ENCODE results near the gene E2F3. TPM values are rescaled to one million over a fixed set of nuclear protein-coding genes. Genes with fewer than 3 reads are reported as not detected.
"Not testable (repeated sequence)": the region's sequence is repeated elsewhere in the genome, so short reads cannot be mapped to it uniquely, and the experiment has no call there.

The E2F3 gene
- total and polyA plus RNA-seq, 4 experiments from 2014 or later: 1.3 to 25.5 (median 15.2) TPM

DNA sequence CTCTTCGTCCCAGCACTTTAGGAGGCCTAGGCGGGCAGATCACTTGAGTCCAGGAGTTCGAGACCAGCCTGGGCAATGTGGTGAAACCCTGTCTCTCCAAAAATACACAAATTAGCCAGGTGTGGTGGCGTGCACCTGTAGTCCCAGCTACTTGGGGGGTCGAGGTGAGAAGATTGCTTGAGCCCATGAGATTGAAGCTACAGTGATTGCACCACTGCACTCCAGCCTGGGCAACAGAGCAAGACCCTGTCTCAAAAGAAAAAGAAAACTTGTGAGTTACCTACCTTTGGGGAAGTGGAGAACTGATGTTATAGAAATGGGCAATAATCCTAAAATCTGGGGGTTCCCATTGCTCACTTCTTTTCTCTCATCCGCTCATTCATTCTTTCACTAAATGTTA, 58.0 kb downstream of the E2F3 start:
- H3K4me1 Mint-ChIP-seq: peaks cover 3 to 12% (median 9%) of the 10 kb centered on the region in 4 donors
- no peaks in the 10 kb centered on the region for H3K27me3 Mint-ChIP-seq
- no peak overlapping the region for H3K4me3 Mint-ChIP-seq
- H3K36me3 Mint-ChIP-seq: peaks cover 9 to 16% of the 10 kb centered on the region in 2 donors
- H3K9me3 Mint-ChIP-seq: no peaks in the 10 kb centered on the region
- Histone ChIP-seq H3K27ac (ENCODE audit: low read depth, low read length) (no peak overlapping the region), H3K36me3 (ENCODE audit: insufficient read depth, low read length) (no peaks in the 10 kb centered on the region), H3K9me3 (ENCODE audit: control insufficient read depth in 1 of 2, low read length in 2 of 2) (no peaks in the 10 kb centered on the region), H3K27me3 (ENCODE audit: insufficient read depth, low read length) (no peaks in the 10 kb centered on the region), H3K4me1 (ENCODE audit: insufficient read depth, low read length) (peaks cover 12% of the 10 kb centered on the region), H3K4me3 (ENCODE audit: low read length in 2 of 2) (no peak overlapping the region)
- intact Hi-C loops (cut with micrococcal nuclease): no loop called here
- no peak for DNase-seq
- CTCF ChIA-PET (ENCODE audit: partially characterized antibody): no interaction called here
- POLR2A ChIA-PET (ENCODE audit: partially characterized antibody): no interaction called here
- H3K27ac Mint-ChIP-seq: no peak overlapping the region

DNA sequence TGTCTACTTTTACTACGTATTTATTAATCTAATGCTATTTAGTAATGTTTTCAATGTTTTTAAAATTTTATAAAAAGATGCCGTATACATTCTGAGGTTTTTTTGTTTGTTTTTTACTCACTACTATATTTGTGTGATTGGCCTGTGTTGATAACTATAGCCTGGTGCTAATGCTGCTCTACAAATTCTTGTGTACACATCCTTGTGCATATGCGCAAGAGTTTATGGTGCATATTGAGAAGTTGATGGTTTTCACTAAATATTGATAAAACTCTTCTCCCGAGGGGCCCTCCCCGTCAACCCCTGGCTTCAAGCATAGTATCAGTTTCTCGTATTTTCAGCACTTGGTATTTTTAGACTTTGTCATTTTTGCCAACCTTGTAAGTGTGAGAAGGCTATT, 59.9 kb downstream of the E2F3 start:
- ChIA-PET POLR2A (ENCODE audit: partially characterized antibody) (no interaction called here), CTCF (ENCODE audit: partially characterized antibody) (no interaction called here)
- Mint-ChIP-seq H3K27ac (no peak overlapping the region), H3K9me3 (peaks cover 0 to 2% (median 0%) of the 10 kb centered on the region in 8 donors), H3K4me1 (peaks cover 0 to 8% (median 4%) of the 10 kb centered on the region in 4 donors), H3K36me3 (peaks cover 13 to 26% of the 10 kb centered on the region in 2 donors), H3K27me3 (no peaks in the 10 kb centered on the region), H3K4me3 (no peak overlapping the region)
- intact Hi-C loops (cut with micrococcal nuclease): no loop called here
- DNase-seq: no peak
- Histone ChIP-seq H3K27ac (ENCODE audit: low read depth, low read length) (no peak overlapping the region), H3K36me3 (ENCODE audit: insufficient read depth, low read length) (no peaks in the 10 kb centered on the region), H3K9me3 (ENCODE audit: control insufficient read depth in 1 of 2, low read length in 2 of 2) (no peaks in the 10 kb centered on the region), H3K4me1 (ENCODE audit: insufficient read depth, low read length) (peaks cover 6% of the 10 kb centered on the region), H3K4me3 (ENCODE audit: low read length in 2 of 2) (no peak overlapping the region), H3K27me3 (ENCODE audit: insufficient read depth, low read length) (no peaks in the 10 kb centered on the region)

DNA sequence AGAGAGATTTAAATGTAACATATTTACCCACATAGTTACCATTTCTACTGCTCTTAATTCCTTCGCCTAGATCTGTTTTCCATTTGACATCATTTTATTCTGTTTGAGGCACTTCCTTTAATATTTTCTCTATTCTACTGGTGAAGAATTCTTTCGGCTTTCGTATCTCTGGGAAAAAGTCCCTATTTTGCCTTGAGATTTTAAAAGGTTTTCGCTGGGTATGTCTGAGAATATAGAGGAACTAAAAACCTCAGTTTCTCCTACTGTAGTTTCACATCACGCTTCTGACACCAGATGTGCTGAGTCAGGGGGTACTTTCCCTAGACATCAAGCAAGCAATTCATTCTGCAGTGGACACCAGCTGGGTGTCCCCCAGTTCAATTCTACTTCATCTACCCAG, 61.7 kb downstream of the E2F3 start:
- Histone ChIP-seq H3K9me3 (ENCODE audit: control insufficient read depth in 1 of 2, low read length in 2 of 2) (no peaks in the 10 kb centered on the region), H3K4me3 (ENCODE audit: low read length in 2 of 2) (no peak overlapping the region), H3K27ac (ENCODE audit: low read depth, low read length) (no peak overlapping the region), H3K4me1 (ENCODE audit: insufficient read depth, low read length) (peaks cover 6% of the 10 kb centered on the region), H3K36me3 (ENCODE audit: insufficient read depth, low read length) (no peaks in the 10 kb centered on the region), H3K27me3 (ENCODE audit: insufficient read depth, low read length) (no peaks in the 10 kb centered on the region)
- no peak for DNase-seq
- POLR2A ChIA-PET (ENCODE audit: partially characterized antibody): no interaction called here
- Mint-ChIP-seq H3K27ac (no peak overlapping the region), H3K9me3 (peaks cover 0 to 2% (median 0%) of the 10 kb centered on the region in 8 donors), H3K4me1 (peaks cover 5 to 18% (median 11%) of the 10 kb centered on the region in 4 donors), H3K36me3 (peaks cover 14 to 25% of the 10 kb centered on the region in 2 donors), H3K27me3 (no peaks in the 10 kb centered on the region), H3K4me3 (no peak overlapping the region)
- intact Hi-C loops (cut with micrococcal nuclease): no loop called here
- CTCF ChIA-PET (ENCODE audit: partially characterized antibody): interaction anchor here (1.2 kb wide), 1 partner anchor 10 kb away, joined by 3 read pairs; no protein-coding TSS in a partner anchor

DNA sequence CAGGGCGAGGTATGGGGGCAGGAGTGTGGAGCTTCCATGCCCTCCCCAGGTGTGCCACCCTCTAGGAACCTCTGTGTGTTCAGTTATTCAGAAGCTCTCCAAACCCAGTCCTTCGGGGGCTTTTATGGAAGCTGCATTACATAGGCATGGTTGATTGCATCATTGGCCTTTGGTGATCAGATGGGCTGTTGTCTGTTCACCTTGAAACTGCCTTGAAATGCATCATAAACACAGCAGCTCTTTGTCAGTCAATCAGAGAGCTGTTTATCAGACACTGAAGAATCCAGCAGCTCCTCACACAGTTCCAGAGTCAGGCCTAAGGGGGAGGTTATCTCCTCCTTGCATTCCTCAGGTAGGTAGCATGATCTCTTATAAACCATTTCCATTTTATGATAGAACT, 62.4 kb downstream of the E2F3 start:
- H3K4me1 ChIP-seq (ENCODE audit: insufficient read depth, low read length): peaks cover 6% of the 10 kb centered on the region
- DNase-seq: no peak
- Mint-ChIP-seq H3K27me3 (no peaks in the 10 kb centered on the region), H3K4me1 (peaks cover 5 to 18% (median 11%) of the 10 kb centered on the region in 4 donors), H3K4me3 (no peak overlapping the region), H3K27ac (no peak overlapping the region), H3K9me3 (peaks cover 0 to 2% (median 0%) of the 10 kb centered on the region in 8 donors), H3K36me3 (peaks cover 13 to 29% of the 10 kb centered on the region in 2 donors)
- H3K27me3 ChIP-seq (ENCODE audit: insufficient read depth, low read length): no peaks in the 10 kb centered on the region
- ChIA-PET CTCF (ENCODE audit: partially characterized antibody) (interaction anchor here (1.2 kb wide), 1 partner anchor 9 kb away, joined by 3 read pairs; no protein-coding TSS in a partner anchor), POLR2A (ENCODE audit: partially characterized antibody) (no interaction called here)
- no peaks in the 10 kb centered on the region for H3K9me3 ChIP-seq (ENCODE audit: control insufficient read depth in 1 of 2, low read length in 2 of 2)
- H3K36me3 ChIP-seq (ENCODE audit: insufficient read depth, low read length): no peaks in the 10 kb centered on the region
- no peak overlapping the region for H3K4me3 ChIP-seq (ENCODE audit: low read length in 2 of 2)
- H3K27ac ChIP-seq (ENCODE audit: low read depth, low read length): no peak overlapping the region
- intact Hi-C loops (cut with micrococcal nuclease): no loop called here

DNA sequence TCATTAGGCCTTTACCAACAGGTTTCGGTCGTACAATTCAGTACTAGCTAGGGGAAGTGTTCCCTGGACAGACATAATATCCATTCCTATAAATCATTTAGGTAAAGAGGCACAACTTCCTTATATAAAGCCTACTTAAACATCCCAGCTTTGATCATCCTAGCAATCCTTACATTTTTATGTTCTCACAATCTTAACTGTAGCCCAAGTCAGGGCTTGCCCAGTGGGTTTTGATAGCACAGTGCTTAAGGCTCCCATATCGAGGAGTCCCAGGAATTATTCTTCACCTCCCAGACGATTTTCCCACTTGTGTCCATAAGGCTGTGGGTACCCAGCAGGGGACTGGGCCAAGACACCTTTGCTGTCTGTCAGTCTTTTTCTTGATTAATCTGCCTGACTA, 63.2 kb downstream of the E2F3 start:
- intact Hi-C loops (cut with micrococcal nuclease): no loop called here
- Histone ChIP-seq H3K4me3 (ENCODE audit: low read length in 2 of 2) (no peak overlapping the region), H3K27me3 (ENCODE audit: insufficient read depth, low read length) (no peaks in the 10 kb centered on the region), H3K27ac (ENCODE audit: low read depth, low read length) (no peak overlapping the region), H3K4me1 (ENCODE audit: insufficient read depth, low read length) (peaks cover 6% of the 10 kb centered on the region), H3K9me3 (ENCODE audit: control insufficient read depth in 1 of 2, low read length in 2 of 2) (no peaks in the 10 kb centered on the region), H3K36me3 (ENCODE audit: insufficient read depth, low read length) (no peaks in the 10 kb centered on the region)
- Mint-ChIP-seq H3K4me3 (peak overlapping the region in 1 of 8 donors; percentile 14), H3K27me3 (no peaks in the 10 kb centered on the region), H3K9me3 (peaks cover 0 to 2% (median 0%) of the 10 kb centered on the region in 8 donors), H3K36me3 (peaks cover 13 to 31% of the 10 kb centered on the region in 2 donors), H3K4me1 (peaks cover 5 to 18% (median 11%) of the 10 kb centered on the region in 4 donors), H3K27ac (no peak overlapping the region)
- no peak for DNase-seq
- POLR2A ChIA-PET (ENCODE audit: partially characterized antibody): no interaction called here
- CTCF ChIA-PET (ENCODE audit: partially characterized antibody): no interaction called here

DNA sequence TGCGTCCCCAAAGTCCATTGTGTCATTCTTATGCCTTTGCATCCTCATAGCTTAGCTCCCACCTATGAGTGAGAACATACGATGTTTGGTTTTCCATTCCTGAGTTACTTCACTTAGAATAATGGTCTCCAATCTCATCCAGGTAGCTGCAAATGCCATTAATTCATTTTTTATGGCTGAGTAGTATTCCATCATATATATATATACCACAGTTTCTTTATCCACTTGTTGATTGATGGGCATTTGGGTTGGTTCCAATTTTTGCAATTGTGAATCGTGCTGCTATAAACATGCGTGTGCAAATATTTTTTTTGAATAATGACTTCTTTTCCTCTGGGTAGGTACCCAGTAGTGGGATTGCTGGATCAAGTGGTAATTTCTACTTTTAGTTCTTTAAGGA, 63.9 kb downstream of the E2F3 start:
- Mint-ChIP-seq H3K36me3 (peaks cover 13 to 34% of the 10 kb centered on the region in 2 donors), H3K4me1 (peaks cover 8 to 18% (median 12%) of the 10 kb centered on the region in 4 donors)
- H3K27me3 ChIP-seq (ENCODE audit: insufficient read depth, low read length); H3K27me3 Mint-ChIP-seq; H3K27ac Mint-ChIP-seq; DNase-seq; H3K4me1 ChIP-seq (ENCODE audit: insufficient read depth, low read length); H3K27ac ChIP-seq (ENCODE audit: low read depth, low read length); H3K9me3 Mint-ChIP-seq; POLR2A ChIA-PET (ENCODE audit: partially characterized antibody); H3K9me3 ChIP-seq (ENCODE audit: control insufficient read depth in 1 of 2, low read length in 2 of 2); H3K4me3 ChIP-seq (ENCODE audit: low read length in 2 of 2); H3K36me3 ChIP-seq (ENCODE audit: insufficient read depth, low read length); intact Hi-C loops (cut with micrococcal nuclease); H3K4me3 Mint-ChIP-seq; CTCF ChIA-PET (ENCODE audit: partially characterized antibody): not testable (repeated sequence)

DNA sequence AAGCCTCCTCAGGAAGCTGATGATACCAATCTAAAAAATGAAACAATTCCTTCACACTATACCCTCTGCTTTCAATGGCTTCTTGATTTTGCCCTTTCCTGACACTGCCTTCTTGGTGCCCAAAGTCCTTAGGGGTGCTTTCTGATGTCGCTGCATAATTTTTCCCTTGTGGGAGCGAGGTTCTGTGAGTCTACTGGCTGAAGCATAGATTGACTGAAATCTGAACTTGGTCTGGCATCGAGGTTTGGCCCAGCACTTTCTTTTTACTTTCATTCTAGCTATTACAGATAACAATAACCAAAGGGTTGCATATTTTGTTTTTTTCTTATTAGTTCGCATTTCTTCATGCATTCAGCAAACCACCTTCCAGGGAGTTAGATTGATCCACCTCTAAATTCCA, 65.8 kb downstream of the E2F3 start:
- Mint-ChIP-seq H3K27ac (peak overlapping the region in 2 of 7 donors; percentile 26 to 43), H3K4me3 (peak overlapping the region in 1 of 8 donors; percentile 8), H3K4me1 (peaks cover 8 to 15% (median 12%) of the 10 kb centered on the region in 4 donors), H3K9me3 (peaks cover 0 to 2% (median 0%) of the 10 kb centered on the region in 8 donors), H3K36me3 (peaks cover 9 to 34% of the 10 kb centered on the region in 2 donors), H3K27me3 (no peaks in the 10 kb centered on the region)
- Histone ChIP-seq H3K9me3 (ENCODE audit: control insufficient read depth in 1 of 2, low read length in 2 of 2) (no peaks in the 10 kb centered on the region), H3K4me1 (ENCODE audit: insufficient read depth, low read length) (peaks cover 6% of the 10 kb centered on the region), H3K4me3 (ENCODE audit: low read length in 2 of 2) (no peak overlapping the region), H3K36me3 (ENCODE audit: insufficient read depth, low read length) (no peaks in the 10 kb centered on the region), H3K27ac (ENCODE audit: low read depth, low read length) (no peak overlapping the region), H3K27me3 (ENCODE audit: insufficient read depth, low read length) (no peaks in the 10 kb centered on the region)
- intact Hi-C loops (cut with micrococcal nuclease): no loop called here
- no peak for DNase-seq
- ChIA-PET POLR2A (ENCODE audit: partially characterized antibody) (interaction anchor here (1.0 kb wide), 1 partner anchor 147 kb away, joined by 3 read pairs; no protein-coding TSS in a partner anchor), CTCF (ENCODE audit: partially characterized antibody) (interaction anchor here (0.6 to 0.9 kb wide), 3 partner anchors 24 to 365 kb away, joined by 3 to 4 read pairs (median 3); no protein-coding TSS in a partner anchor)
